Testis (tissue), 3 donors: ENCODE data around the gene POR. TPM values are rescaled to one million over a fixed set of nuclear protein-coding genes. Genes with fewer than 3 reads are reported as not detected.

ENCODE experiments used
- DNase-seq: peaks from one replicate; pipeline ENCODE4 v3.0.0-alpha.2; 2019
- H3K27ac ChIP-seq, 2 donors: fragments of 200-600 bp; sonication (generic); one replicate each; pipeline ENCODE4 v1.5.1; 2019
- H3K27me3 ChIP-seq: fragments of 200-600 bp; sonication (generic); one replicate; pipeline ENCODE4 v1.5.1; 2019
- H3K36me3 ChIP-seq: fragments of 200-600 bp; sonication (generic); one replicate; pipeline ENCODE4 v1.5.1; 2017; ENCODE audit warnings: low read depth; ENCODE audit errors: missing control alignments
- H3K4me1 ChIP-seq: fragments of 200-600 bp; sonication (generic); one replicate; pipeline ENCODE4 v1.5.1; 2019
- H3K4me3 ChIP-seq, 2 donors: fragments of 200-600 bp; sonication (generic); one replicate each; pipeline ENCODE4 v1.5.1; 2017 to 2019
- H3K9me3 ChIP-seq: fragments of 200-600 bp; sonication (generic); one replicate; pipeline ENCODE4 v1.5.1; 2017
- POLR2A ChIP-seq: fragments of 450-650 bp; IDR thresholded peaks from one replicate; pipeline ENCODE4 v1.6.1; 2017; ENCODE audit warnings: antibody characterized with exemption, mild to moderate bottlenecking, moderate library complexity
- WGBS, 2 donors: methylation state at CpG; one replicate each; pipeline ENCODE4 v1.1.5; 2018; 5-methylcytosine and 5-hydroxymethylcytosine counted together
- intact Hi-C: fragments of 100-400 bp; cut with DNase I; formaldehyde crosslinking; loops from one replicate; pipeline ENCODE4 v1.15.1; 2023; ENCODE audit warnings: low total_unique reads
- polyA plus RNA-seq: library from polyadenylated mRNA; stranded (reverse); fragments of 350-450 nt; fragmentation: Illumina TruSeq; extraction: RNeasy Lipid Tissue Mini Kit (QIAGEN cat#74804); gene quantifications from one replicate; pipeline ENCODE4 v1.2.3, GENCODE V29; 2014; ENCODE audit warnings: low read depth, low replicate concordance; ENCODE audit not compliant: insufficient read depth
- total RNA-seq, 2 donors: library from RNA; depleted of rRNA; stranded (reverse); fragments of >200 nt; gene quantifications; one replicate each; pipeline ENCODE4 v1.2.3, GENCODE V29; 2016
- TF ChIP-seq, protein P1 (sequence below), 3 experiments: fragments of 450-650 bp in 2 of 3; fragments of 200-600 bp in 1 of 3; sonication (generic) in 1 of 3; IDR thresholded peaks; one replicate each; pipeline ENCODE4 v1.5.1; 2016 to 2019; ENCODE audit warnings: antibody characterized with exemption in 3 of 3, mild to moderate bottlenecking in 2 of 3, moderate library complexity in 1 of 3

POR gene
- total and polyA plus RNA-seq, 3 donors from 2014 or later, result 98.5 to 169 (median 122) TPM

- Histone ChIP-seq H3K9me3 (no peaks in the 10 kb centered on the region), H3K27ac (peak overlapping the region in 1 of 2 donors; percentile 90), H3K36me3 (no peaks in the 10 kb centered on the region), H3K27me3 (no peaks in the 10 kb centered on the region), H3K4me1 (peaks cover 31% of the 10 kb centered on the region), H3K4me3 (no peak overlapping the region)
- intact Hi-C loops, result no loop called here
- 61 to 62% methylated on average over 11 of the region's 11 CpGs for WGBS, 2 donors
- peak; percentile 38 for DNase-seq
- TF ChIP-seq, protein P1, sequence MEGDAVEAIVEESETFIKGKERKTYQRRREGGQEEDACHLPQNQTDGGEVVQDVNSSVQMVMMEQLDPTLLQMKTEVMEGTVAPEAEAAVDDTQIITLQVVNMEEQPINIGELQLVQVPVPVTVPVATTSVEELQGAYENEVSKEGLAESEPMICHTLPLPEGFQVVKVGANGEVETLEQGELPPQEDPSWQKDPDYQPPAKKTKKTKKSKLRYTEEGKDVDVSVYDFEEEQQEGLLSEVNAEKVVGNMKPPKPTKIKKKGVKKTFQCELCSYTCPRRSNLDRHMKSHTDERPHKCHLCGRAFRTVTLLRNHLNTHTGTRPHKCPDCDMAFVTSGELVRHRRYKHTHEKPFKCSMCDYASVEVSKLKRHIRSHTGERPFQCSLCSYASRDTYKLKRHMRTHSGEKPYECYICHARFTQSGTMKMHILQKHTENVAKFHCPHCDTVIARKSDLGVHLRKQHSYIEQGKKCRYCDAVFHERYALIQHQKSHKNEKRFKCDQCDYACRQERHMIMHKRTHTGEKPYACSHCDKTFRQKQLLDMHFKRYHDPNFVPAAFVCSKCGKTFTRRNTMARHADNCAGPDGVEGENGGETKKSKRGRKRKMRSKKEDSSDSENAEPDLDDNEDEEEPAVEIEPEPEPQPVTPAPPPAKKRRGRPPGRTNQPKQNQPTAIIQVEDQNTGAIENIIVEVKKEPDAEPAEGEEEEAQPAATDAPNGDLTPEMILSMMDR (IDR thresholded peaks at IDR 0.05), result no peak
- no peak for TF ChIP-seq POLR2A
Observed at GRCh38 chr7:75916685-75917634, 2.0 kb downstream of the POR start.

DNA sequence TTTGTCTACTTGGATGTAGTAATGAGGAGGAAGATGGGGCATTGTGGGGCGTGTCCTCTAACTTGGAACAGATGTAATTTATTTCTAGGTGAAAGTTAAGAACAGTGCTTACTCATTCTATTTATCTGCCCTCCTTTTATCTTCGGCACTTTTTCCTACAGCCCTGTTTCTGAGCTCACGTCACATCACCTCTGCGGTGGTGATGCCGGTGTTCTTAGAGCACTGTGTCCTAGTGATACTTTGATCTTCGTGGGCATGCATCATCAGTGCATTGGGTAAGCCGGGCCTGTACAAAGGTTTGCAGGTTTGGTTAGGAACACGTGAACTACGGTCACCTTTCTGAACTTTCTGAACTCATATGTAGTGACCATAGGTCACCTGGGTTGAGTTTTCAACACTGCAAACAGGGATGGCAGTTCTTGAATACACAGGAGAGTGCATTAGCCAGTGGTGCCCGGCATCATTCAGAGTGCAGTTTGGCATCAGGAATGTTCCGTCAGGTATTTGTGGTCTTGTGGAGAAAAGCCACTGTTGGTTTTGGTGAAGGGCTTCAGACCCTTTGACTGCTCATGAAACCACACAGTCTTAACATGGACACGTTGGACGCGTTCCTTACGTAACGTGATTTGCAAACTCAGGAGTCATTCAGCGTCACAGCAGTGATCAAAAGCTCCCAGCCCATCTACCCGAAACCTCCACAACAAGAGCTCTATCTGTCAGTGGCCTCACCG, 5.6 kb downstream of the POR start:
- Histone ChIP-seq H3K4me3 (no peak overlapping the region), H3K27ac (no peak overlapping the region), H3K36me3 (no peaks in the 10 kb centered on the region), H3K9me3 (no peaks in the 10 kb centered on the region), H3K27me3 (no peaks in the 10 kb centered on the region), H3K4me1 (peaks cover 26% of the 10 kb centered on the region)
- DNase-seq, result no peak
- no peak for TF ChIP-seq POLR2A
- TF ChIP-seq, protein P1 (IDR thresholded peaks at IDR 0.05), result no peak
- intact Hi-C loops, result no loop called here
- WGBS, 2 donors, result 83 to 87% methylated on average over 18 to 19 of the region's 19 CpGs

- peaks cover 26% of the 10 kb centered on the region for H3K4me1 ChIP-seq
- no peak overlapping the region for H3K27ac ChIP-seq
- H3K27me3 ChIP-seq, result no peaks in the 10 kb centered on the region
- WGBS, 2 donors, result 80 to 83% methylated on average over 14 of the region's 14 CpGs
- TF ChIP-seq, protein P1 (IDR thresholded peaks at IDR 0.05), result no peak
- TF ChIP-seq POLR2A, result no peak
- intact Hi-C loops, result no loop called here
- no peaks in the 10 kb centered on the region for H3K9me3 ChIP-seq
- no peak for DNase-seq
- no peaks in the 10 kb centered on the region for H3K36me3 ChIP-seq
- no peak overlapping the region for H3K4me3 ChIP-seq
Observed at GRCh38 chr7:75921479-75921878, 6.5 kb downstream of the POR start.

DNA sequence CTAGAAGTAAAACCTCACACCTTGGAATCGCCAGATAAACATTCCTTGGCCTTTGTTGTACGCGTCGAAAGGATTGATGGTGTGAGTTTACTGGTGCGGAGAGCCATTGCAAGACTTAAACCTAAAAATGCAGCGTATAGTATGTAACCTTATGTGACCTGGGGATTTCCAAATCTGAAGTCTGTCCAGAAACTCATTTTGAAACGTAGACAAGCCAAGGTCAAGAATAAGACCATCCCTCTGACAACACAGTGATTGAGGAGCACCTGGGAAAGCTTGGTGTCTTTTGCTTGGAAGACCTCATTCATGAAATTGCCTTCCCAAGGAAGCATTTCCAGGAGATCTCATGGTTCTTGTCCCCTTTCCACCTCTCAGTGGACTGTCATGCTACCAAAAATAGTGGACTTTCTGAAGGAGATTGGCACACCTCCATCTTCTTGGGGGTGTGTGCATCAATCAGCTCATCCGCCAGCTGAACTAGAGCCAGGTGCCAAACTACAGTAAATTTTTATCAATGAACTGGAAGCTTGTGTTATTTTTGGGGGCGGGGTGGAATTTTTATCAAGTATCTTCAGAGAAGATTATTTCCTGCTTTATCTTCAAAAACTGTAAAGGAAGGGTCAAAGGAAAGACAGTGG, 8.1 kb downstream of the POR start:
- intact Hi-C loops, result no loop called here
- Histone ChIP-seq H3K36me3 (no peaks in the 10 kb centered on the region), H3K27ac (no peak overlapping the region), H3K4me1 (peaks cover 14% of the 10 kb centered on the region), H3K4me3 (no peak overlapping the region), H3K9me3 (no peaks in the 10 kb centered on the region), H3K27me3 (no peaks in the 10 kb centered on the region)
- WGBS, 2 donors, result 80 to 82% methylated on average over 9 of the region's 9 CpGs
- TF ChIP-seq POLR2A, result no peak
- DNase-seq, result no peak

DNA sequence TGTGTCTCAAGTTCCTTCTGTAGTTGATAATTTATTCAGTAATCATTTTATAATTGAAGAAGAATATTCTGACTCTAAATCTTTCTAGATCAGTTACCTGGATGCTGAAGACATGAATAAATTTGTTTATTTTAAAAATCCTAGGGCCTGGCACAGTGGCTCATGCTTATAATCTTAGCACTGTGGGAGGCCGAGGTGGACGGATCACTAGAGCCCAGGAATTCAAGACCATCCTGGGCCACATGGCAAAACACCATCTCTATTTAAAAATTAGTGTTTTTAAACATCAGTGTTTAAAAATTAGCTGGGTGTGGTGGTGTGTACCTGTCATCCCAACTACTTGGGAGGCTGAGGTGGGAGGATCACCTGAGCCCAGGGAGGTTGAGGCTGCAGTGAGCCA, 9.3 kb downstream of the POR start:
- H3K4me3 ChIP-seq, result no peak overlapping the region
- intact Hi-C loops, result no loop called here
- H3K36me3 ChIP-seq, result no peaks in the 10 kb centered on the region
- H3K4me1 ChIP-seq, result peaks cover 2% of the 10 kb centered on the region
- H3K27me3 ChIP-seq, result no peaks in the 10 kb centered on the region
- no peak overlapping the region for H3K27ac ChIP-seq
- no peaks in the 10 kb centered on the region for H3K9me3 ChIP-seq
- DNase-seq, result no peak
- no peak for TF ChIP-seq POLR2A
- TF ChIP-seq, protein P1 (IDR thresholded peaks at IDR 0.05), result no peak
- 87 to 90% methylated on average over 2 of the region's 2 CpGs for WGBS, 2 donors
